T1000 (cell line): ENCODE data around the gene KLHL30.

Experiments used
- DNase-seq: peaks from one replicate; lab custom pipeline; 2025; ENCODE audit warnings: mixed read lengths; lab: John Stamatoyannopoulos, UW

KLHL30 gene

GRCh38 chr2:238183821-238184220 lies 45.4 kb downstream of the KLHL30 start:
- no peak for DNase-seq

- DNase-seq, result no peak
These were observed 49.4 kb downstream of the KLHL30 start for GRCh38 chr2:238187618-238188548.

GRCh38 chr2:238190445-238190844 lies 52.0 kb downstream of the KLHL30 start:
- DNase-seq, result no peak
